GM12878 (cell line): ENCODE measurements around the gene YAE1. TPM values are rescaled to one million over a fixed set of nuclear protein-coding genes. Genes with fewer than 3 reads are reported as not detected.

Source experiments
- ATAC-seq: fragments of 200-7000 bp; cut with Tn5 transposase; 3 replicates; pipeline ENCODE4 v1.9.1; 2020; ENCODE audit warnings: mild to moderate bottlenecking, moderate library complexity
- BruUV-seq: library from RNA; stranded (reverse); fragments of 400-500 nt; replicated peaks from 2 replicates; lab custom pipeline; 2021; lab: Mats Ljungman, UMichigan
- CTCF ChIA-PET: fragments of 300-600 bp; sonication (Branson Sonifier 250); formaldehyde crosslinking; extraction: SDS; loops from one replicate; lab custom pipeline; 2021; ENCODE audit warnings: inconsistent platforms; lab: Yijun Ruan, JAX
- POLR2A ChIA-PET: fragments of 350-600 bp; formaldehyde crosslinking; extraction: SDS; loops from one replicate; lab custom pipeline; 2021; ENCODE audit warnings: inconsistent platforms; lab: Charles Lee
- RAD21 ChIA-PET: fragments of 300-600 bp; sonication (Branson Sonifier 250); formaldehyde crosslinking; loops from one replicate; lab custom pipeline; 2023; ENCODE audit warnings: antibody characterized with exemption; ENCODE audit not compliant: unreplicated experiment; lab: Charles Lee
- SMC1A ChIA-PET: fragments of 300-600 bp; sonication (Branson Sonifier 250); formaldehyde crosslinking; loops from one replicate; lab custom pipeline; 2023; ENCODE audit not compliant: unreplicated experiment, uncharacterized antibody; lab: Charles Lee
- DNase-seq: peaks from one replicate; pipeline ENCODE4 v3.0.0-alpha.2; 2011; ENCODE audit warnings: low read depth, low spot score
- FAIRE-seq: peaks from 3 replicates; lab custom pipeline; 2011; peaks lifted over from hg19 to GRCh38; lab: Jason Lieb, UNC
- H2AFZ ChIP-seq: 2 replicates; pipeline ENCODE4 v1.6.0; 2011; ENCODE audit warnings: low read depth, low read length, control low read depth; ENCODE audit not compliant: control insufficient read depth
- H3K27ac ChIP-seq: 2 replicates; pipeline ENCODE4 v1.5.1; 2011; ENCODE audit warnings: control low read depth; ENCODE audit not compliant: control insufficient read depth, insufficient read depth
- H3K27me3 ChIP-seq, 2 experiments: replicated peaks in 1 of 2; 2 replicates each; pipeline versions ENCODE4 v1.6.0 to v1.6.1; 2011; ENCODE audit warnings: low read length in 1 of 2; ENCODE audit not compliant: control insufficient read depth in 2 of 2, insufficient read depth in 2 of 2
- H3K36me3 ChIP-seq, 2 experiments: 2 replicates each; pipeline ENCODE4 v1.5.1; 2011; ENCODE audit warnings: low read length in 1 of 2; ENCODE audit not compliant: control insufficient read depth in 2 of 2, insufficient read depth in 2 of 2
- H3K4me1 ChIP-seq: 2 replicates; pipeline ENCODE4 v1.6.1; 2011; ENCODE audit warnings: mild to moderate bottlenecking, low read length, moderate library complexity, mixed read lengths; ENCODE audit not compliant: control insufficient read depth, insufficient read depth
- H3K4me2 ChIP-seq: 2 replicates; pipeline ENCODE4 v1.6.0; 2011; ENCODE audit warnings: control low read depth; ENCODE audit not compliant: control insufficient read depth, insufficient read depth
- H3K4me3 ChIP-seq: fragments of 200-600 bp; sonication (generic); 2 replicates; pipeline ENCODE4 v1.5.1; 2016
- H3K79me2 ChIP-seq: 2 replicates; pipeline ENCODE4 v1.6.0; 2011; ENCODE audit warnings: low read length; ENCODE audit not compliant: control insufficient read depth, insufficient read depth
- H3K9ac ChIP-seq: 2 replicates; pipeline ENCODE4 v1.8.0; 2011; ENCODE audit warnings: low read length, control low read depth, mixed read lengths; ENCODE audit not compliant: control insufficient read depth, insufficient read depth
- H3K9me3 ChIP-seq: replicated peaks from 3 replicates; pipeline ENCODE4 v1.5.1; 2011; ENCODE audit warnings: mild to moderate bottlenecking, low read length; ENCODE audit not compliant: control insufficient read depth, insufficient read depth
- H4K20me1 ChIP-seq: 2 replicates; pipeline ENCODE4 v1.6.0; 2011; ENCODE audit not compliant: control insufficient read depth, insufficient read depth
- ATF7 ChIP-seq: fragments of 450-650 bp; IDR thresholded peaks from 2 replicates; pipeline ENCODE4 v1.6.1; 2016; ENCODE audit warnings: low read depth, mild to moderate bottlenecking
- BCL11A ChIP-seq: IDR thresholded peaks from 2 replicates; pipeline ENCODE4 v1.6.1; 2011; ENCODE audit warnings: low read depth, low read length
- E2F8 ChIP-seq: fragments of 450-650 bp; IDR thresholded peaks from 2 replicates; pipeline ENCODE4 v1.6.1; 2018; ENCODE audit warnings: mild to moderate bottlenecking, low read depth, moderate library complexity; ENCODE audit not compliant: partially characterized antibody
- EGR1 ChIP-seq, 2 experiments: IDR thresholded peaks; 1 replicate in 1 of 2; 2 replicates in 1 of 2; pipeline ENCODE4 v1.6.1; 2011 to 2012; ENCODE audit warnings: low read depth in 2 of 2, low read length in 2 of 2, borderline replicate concordance in 1 of 2, mild to moderate bottlenecking in 1 of 2, moderate library complexity in 1 of 2
- ELK1 ChIP-seq: IDR thresholded peaks from 2 replicates; pipeline ENCODE4 v1.6.1; 2012; ENCODE audit warnings: low read depth, low read length, improper control_type of control experiment
- NFXL1 ChIP-seq: fragments of 450-650 bp; IDR thresholded peaks from 2 replicates; pipeline ENCODE4 v1.6.1; 2017; ENCODE audit warnings: antibody characterized with exemption, mild to moderate bottlenecking, borderline replicate concordance
- NFYB ChIP-seq: IDR thresholded peaks from 2 replicates; pipeline ENCODE4 v1.6.1; 2011; ENCODE audit warnings: low read depth, mild to moderate bottlenecking, low read length, improper control_type of control experiment, moderate library complexity; ENCODE audit not compliant: insufficient read depth
- RAD21 ChIP-seq: IDR thresholded peaks from 2 replicates; pipeline ENCODE4 v1.6.1; 2011; ENCODE audit warnings: mild to moderate bottlenecking, low read depth, low read length, moderate library complexity; ENCODE audit not compliant: insufficient read depth
- RAD51 ChIP-seq: fragments of 450-650 bp; IDR thresholded peaks from 2 replicates; pipeline ENCODE4 v1.6.1; 2016; ENCODE audit warnings: moderate library complexity, mild to moderate bottlenecking, inconsistent platforms
- SP1 ChIP-seq: IDR thresholded peaks from one replicate; pipeline ENCODE4 v1.6.1; 2011; ENCODE audit warnings: low read depth, low read length
- SRF ChIP-seq, 2 experiments: IDR thresholded peaks; 2 replicates each; pipeline ENCODE4 v1.6.1; 2011; ENCODE audit warnings: low read depth in 2 of 2, low read length in 2 of 2, mild to moderate bottlenecking in 1 of 2, moderate library complexity in 1 of 2
- USF2 ChIP-seq: IDR thresholded peaks from 2 replicates; pipeline ENCODE4 v1.6.1; 2011; ENCODE audit warnings: low read depth, low read length, improper control_type of control experiment, borderline replicate concordance
- YBX1 ChIP-seq: fragments of 450-650 bp; IDR thresholded peaks from 2 replicates; pipeline ENCODE4 v1.6.1; 2016; ENCODE audit warnings: antibody characterized with exemption
- ZNF207 ChIP-seq: fragments of 450-650 bp; IDR thresholded peaks from 2 replicates; pipeline ENCODE4 v1.6.1; 2014; ENCODE audit warnings: antibody characterized with exemption, mild to moderate bottlenecking, borderline replicate concordance
- ZZZ3 ChIP-seq: IDR thresholded peaks from 2 replicates; pipeline ENCODE4 v1.6.1; 2011; ENCODE audit warnings: low read depth; ENCODE audit not compliant: control insufficient read depth, insufficient read length
- WGBS: methylation state at CpG from one replicate; pipeline ENCODE4 v1.1.6; 2016; ENCODE audit warnings: low lambda C conversion rate; ENCODE audit not compliant: insufficient replicate concordance, insufficient coverage; ENCODE audit errors: missing lambda C conversion rate; 5-methylcytosine and 5-hydroxymethylcytosine counted together
- in situ Hi-C: fragments of 300-500 bp; cut with MboI; formaldehyde crosslinking; loops from 9 replicates; pipeline ENCODE4 v1.14.3; 2018; ENCODE audit warnings: mixed read lengths
- intact Hi-C: fragments of 100-400 bp; cut with micrococcal nuclease; formaldehyde crosslinking; loops from one replicate; pipeline ENCODE4 v1.14.2; 2022; ENCODE audit not compliant: unreplicated experiment
- polyA plus RNA-seq, 11 experiments: library from polyadenylated mRNA; depleted of rRNA in 4 of 11; unstranded in 6 of 11; stranded (reverse) in 5 of 11; fragments of >200 nt; fragmentation: Nextera tagmentation in 4 of 11; fragmentation: Illumina TruSeq in 1 of 11; extraction: Ambion mirVana in 4 of 11; extraction: Trizol in 1 of 11; gene quantifications; 1 replicate in 1 of 11; 2 replicates in 10 of 11; pipeline versions ENCODE4 v1.2.1 to v1.2.3, GENCODE V29; 2011 to 2016; ENCODE audit warnings: inconsistent platforms in 2 of 11, missing spikeins in 2 of 11, low read depth in 1 of 11
- total RNA-seq, 4 experiments: library from RNA; depleted of rRNA in 3 of 4; stranded (reverse); fragments of >200 nt in 3 of 4; fragmentation: Illumina TruSeq in 1 of 4; extraction: Trizol in 1 of 4; gene quantifications; 2 replicates each; pipeline versions ENCODE4 v1.2.1 to v1.2.3, GENCODE V29; 2013 to 2021

YAE1 gene
- total and polyA plus RNA-seq, 10 of the 15 experiments (the other 5 are each of a cell fraction or from before 2014, with no cell fraction given) = 13.5 to 35.8 (median 22.9) TPM

GRCh38 chr7:39592586-39592985 lies 26.4 kb downstream of the YAE1 start:
- ATAC-seq = peak; percentile 44
- WGBS = 26% methylated on average over 2 of the region's 2 CpGs

More at GRCh38 chr7:39592586-39592985, 26.4 kb downstream of the YAE1 start:
- ChIA-PET SMC1A (interaction anchor here (1.1 to 3.9 kb wide), 7 partner anchors 9 to 149 kb away, joined by 3 to 26 read pairs (median 3); no protein-coding TSS in a partner anchor), RAD21 (interaction anchor here (0.6 to 1.0 kb wide), 2 partner anchors 17 to 187 kb away, joined by 3 to 5 read pairs; no protein-coding TSS in a partner anchor), CTCF (interaction anchor here (1.0 to 1.9 kb wide), 3 partner anchors 12 to 149 kb away, joined by 4 to 7 read pairs (median 5); no protein-coding TSS in a partner anchor), POLR2A (interaction anchor here (0.6 kb wide), 3 partner anchors 28 to 751 kb away, joined by 4 to 5 read pairs (median 4); no protein-coding TSS in a partner anchor)
- Histone ChIP-seq H4K20me1 (no peaks in the 10 kb centered on the region), H3K79me2 (no peaks in the 10 kb centered on the region), H3K27me3 (no peaks in the 10 kb centered on the region), H3K9me3 (no peaks in the 10 kb centered on the region), H3K9ac (no peak overlapping the region), H3K4me3 (no peak overlapping the region), H3K4me1 (peaks cover 5% of the 10 kb centered on the region; the same call in 1 of the 2 replicates), H2AFZ (no peak overlapping the region), H3K36me3 (no peaks in the 10 kb centered on the region), H3K4me2 (no peak overlapping the region), H3K27ac (no peak overlapping the region)
- BruUV-seq = no TSS peak
- TF ChIP-seq NFYB = no peak
- TF ChIP-seq ZZZ3 = no peak
- TF ChIP-seq ELK1 = no peak
- TF ChIP-seq EGR1 (IDR thresholded peaks at IDR 0.05; ENCODE audit: borderline replicate concordance in 1 of 2, low read depth in 2 of 2, low read length in 2 of 2) = no peak
- no peak for TF ChIP-seq E2F8
- TF ChIP-seq BCL11A = no peak
- 0 out of 2 replicates have a peak, but pooled peaks have one; percentile 29 for TF ChIP-seq RAD51
- no peak for TF ChIP-seq USF2
- TF ChIP-seq NFXL1 = no peak
- no peak for TF ChIP-seq ZNF207
- TF ChIP-seq ATF7 = 0 out of 2 replicates have a peak, but pooled peaks have one; percentile 33
- TF ChIP-seq SRF (IDR thresholded peaks at IDR 0.05; ENCODE audit: low read depth in 2 of 2, low read length in 2 of 2) = no peak
- TF ChIP-seq SP1 = no peak
- no peak for TF ChIP-seq YBX1
- TF ChIP-seq RAD21 = no peak
- no peak for FAIRE-seq
- in situ Hi-C loops (no loop called here), intact Hi-C loops (no loop called here)
- no peak for DNase-seq
